Stimulated activated CD4-positive, alpha-beta T cell treated with anti-CD3 and anti-CD28 coated beads, Interleukin-4, amount 100 ng/mL, for 24 hours (primary cell): Measurements from ENCODE around the gene TMBIM1.
"Not testable (repeated sequence)": the region's sequence is repeated elsewhere in the genome, so short reads cannot be mapped to it uniquely, and the experiment has no call there.

ENCODE experiments used
- DNase-seq: peaks from one replicate; pipeline ENCODE4 v3.0.0-alpha.2; 2020

The TMBIM1 gene

DNA sequence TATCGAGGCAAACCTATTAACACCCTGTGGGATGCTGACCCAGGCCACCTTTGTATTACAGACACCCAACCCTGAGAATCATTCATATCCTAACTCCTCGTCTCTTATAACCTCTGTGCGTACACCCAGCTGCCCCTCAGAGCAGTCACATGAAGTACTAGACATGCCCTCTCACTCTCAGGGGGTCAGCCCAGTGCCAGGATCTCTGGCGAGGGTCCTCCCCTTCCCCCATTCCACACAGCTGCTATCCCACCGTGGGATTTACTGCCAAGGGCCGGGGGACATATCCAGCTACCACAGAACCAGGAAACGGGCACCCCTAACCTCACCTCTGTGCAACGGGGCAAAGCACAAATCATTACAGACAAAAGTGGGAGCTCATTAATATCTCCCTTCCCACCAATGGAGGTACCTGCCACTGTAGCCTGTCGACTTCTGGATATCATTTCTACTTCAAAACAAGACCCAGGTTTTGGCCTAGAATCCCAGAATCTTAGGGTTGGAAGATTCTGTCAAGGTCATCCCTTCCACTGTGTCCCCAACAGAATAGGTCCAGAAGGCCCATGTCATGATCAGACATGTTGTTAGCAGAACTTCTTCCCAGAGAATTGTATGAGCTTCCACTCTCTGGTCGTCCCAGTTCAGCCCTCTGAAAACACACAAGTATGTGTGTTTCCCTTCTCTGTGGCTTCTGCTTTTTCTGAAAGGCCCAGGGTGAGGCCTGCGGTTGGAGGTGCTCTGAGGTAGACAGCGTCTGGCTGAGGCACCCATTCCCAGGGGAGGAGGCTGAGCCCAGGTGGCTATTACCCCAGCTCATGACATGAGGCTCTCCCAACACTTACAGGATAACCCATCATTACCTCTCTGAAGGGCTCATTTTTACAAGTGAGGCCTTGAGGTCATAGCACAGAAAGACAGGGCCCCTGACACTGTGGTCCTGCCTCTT is 1.7 kb downstream of the TMBIM1 start:
- DNase-seq = peak; percentile 42

DNA sequence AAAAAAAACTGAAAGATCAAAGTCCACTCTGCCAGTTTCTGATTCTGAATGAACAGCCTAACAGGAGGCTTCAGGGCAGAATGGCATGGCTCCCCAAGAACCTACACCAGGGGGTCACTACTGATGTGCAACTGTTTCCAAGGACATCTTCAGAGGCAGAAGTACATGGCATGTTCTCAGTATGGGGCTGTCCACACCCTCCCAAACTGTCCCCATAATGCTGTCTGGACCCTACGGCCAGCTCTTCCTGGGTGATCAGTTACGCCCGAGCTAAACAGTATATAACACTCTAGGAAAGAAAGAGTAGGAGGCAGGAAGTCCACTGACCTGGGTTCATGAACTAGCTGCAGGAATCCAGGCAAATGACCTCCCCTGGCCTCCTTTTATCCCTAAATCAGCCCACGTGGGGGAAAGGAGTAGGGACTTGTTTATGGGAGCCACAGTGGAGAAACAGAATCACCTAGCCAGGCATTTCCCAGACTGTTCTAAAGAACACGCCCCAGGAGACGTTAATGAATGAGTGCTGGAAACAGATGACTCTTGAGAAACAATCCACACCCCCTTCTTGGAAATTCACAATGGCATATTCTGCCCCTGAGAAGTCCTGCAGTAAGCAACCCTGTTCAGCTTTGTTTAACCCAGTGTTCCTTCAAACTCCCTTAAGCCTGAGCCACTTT is 2.5 kb downstream of the TMBIM1 start:
- no peak for DNase-seq

DNA sequence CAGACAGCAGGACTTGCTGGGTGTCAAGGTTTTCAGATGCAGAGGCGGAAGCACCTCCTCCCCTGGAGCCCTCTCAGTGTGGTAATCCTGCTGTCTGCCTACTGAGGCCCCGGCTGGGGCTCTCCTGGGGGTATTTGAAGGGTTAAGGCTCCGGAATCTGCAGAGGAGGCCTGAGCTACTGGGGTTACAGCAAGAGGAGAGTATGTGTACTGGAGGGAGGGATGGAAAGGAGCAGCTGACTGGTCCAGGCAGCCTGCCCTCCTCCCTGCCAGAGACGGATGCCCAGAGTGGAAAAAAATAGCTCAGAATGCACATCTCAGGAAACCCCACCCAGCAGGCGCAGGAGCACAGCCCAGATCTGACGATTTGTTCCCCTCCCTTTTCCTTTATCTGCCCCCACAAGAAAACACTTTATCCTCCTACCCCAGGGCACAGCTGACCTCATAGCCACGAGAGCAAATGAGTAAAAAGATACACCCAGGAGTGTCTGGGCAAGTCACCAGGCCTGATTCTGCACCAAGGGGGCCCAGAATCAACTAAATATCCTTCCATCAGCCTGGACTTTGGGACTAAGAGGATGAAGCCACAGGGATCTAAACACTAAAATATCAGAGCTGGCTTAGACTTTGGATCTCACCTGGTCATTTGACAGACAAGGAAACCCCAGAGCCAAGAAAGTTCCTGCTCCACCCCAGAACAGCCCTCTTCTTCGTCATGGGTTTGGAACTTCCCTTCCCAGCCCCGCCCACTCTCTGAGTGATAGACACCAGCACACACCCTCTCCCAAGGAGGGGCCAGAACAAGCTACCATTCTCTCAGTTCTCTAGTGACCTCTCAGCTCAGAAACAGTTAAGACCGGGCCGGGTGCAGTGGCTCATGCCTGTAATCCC is 5.5 kb downstream of the TMBIM1 start:
- DNase-seq = peak; percentile 83

- no peak for DNase-seq
These were observed 6.7 kb downstream of the TMBIM1 start for GRCh38 chr2:218285604-218286003.

- peak; percentile 73 for DNase-seq
These were observed 8.0 kb downstream of the TMBIM1 start for GRCh38 chr2:218284106-218284811.

DNA sequence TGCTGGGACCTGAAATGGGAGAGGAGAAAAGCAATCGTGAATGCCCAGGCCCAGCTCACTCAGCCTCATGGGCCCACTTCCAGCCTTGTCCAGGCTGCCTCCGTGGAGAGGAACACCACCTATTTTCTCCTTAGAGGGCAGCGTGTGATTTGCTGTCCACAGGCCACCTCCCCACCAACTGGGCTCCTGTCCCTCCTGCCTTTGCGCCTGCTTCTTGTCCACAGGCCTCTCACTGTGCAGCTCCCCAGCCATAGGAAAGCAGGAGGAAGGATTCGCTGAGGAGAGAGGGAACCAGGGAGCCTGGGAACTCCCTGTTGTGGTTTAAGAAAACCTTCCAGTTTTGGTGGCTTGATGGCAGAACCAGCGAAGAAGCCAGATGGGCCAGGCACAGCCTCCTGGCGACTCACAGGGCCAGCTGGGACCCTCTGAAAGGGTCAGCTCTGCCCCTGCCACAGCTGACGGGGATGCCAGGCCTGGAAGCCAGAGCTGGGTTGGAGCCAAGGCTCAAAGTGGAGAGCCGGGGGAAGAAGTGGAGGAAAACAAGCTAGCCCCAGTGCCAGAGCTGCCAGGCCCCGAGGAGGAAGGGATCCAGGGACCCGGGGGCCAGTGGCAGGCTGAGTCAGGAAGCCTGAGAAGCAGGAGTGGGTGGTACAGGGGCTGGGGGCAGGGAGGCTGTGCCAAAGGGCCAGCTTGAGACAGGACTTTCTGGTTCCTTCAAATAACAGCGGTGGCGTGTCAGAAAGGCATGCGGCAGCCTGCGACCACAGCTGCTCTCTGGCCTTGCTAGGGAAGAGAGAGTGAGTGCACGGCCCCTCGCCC is 9.9 kb downstream of the TMBIM1 start:
- no peak for DNase-seq

- DNase-seq = no peak
These were observed 10.9 kb downstream of the TMBIM1 start for GRCh38 chr2:218281449-218281848.

DNA sequence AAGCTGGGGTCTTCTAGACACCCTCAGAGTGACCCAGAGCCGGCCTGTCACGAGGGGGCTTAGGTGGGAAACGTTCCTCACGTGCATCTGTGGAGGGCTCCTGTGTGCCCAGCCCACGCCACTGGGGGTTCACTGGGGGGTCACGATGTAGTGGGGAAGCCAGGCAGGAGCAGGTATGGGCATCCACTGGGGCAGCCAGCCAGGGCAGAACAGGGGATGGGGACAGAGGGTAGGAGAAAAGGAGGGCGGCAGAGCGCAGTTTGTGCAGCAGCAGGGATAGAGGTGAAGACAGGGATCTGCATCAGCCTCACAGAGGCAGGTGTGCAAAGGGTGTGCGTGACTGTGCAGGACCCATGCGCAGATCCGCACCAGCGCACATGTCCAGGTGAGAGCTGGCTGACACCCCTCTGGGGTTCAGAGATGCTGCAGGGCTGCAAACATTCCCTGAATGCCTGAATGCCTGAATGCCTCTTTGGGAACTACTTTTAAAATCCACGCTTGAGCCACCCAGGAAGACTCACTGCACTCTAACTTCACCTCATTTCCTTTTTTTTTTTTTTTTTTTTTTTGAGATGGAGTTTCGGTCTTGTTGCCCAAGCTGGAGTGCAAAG is 11.9 kb downstream of the TMBIM1 start:
- DNase-seq = no peak

- no peak for DNase-seq
These were observed 13.6 kb downstream of the TMBIM1 start for GRCh38 chr2:218278531-218279360.

GRCh38 chr2:218277921-218278320 is 14.4 kb downstream of the TMBIM1 start:
- DNase-seq = no peak

GRCh38 chr2:218276986-218277755 is 15.1 kb downstream of the TMBIM1 start:
- DNase-seq = no peak

- no peak for DNase-seq
These were observed 16.8 kb downstream of the TMBIM1 start for GRCh38 chr2:218275371-218276072.

GRCh38 chr2:218274586-218274985 is 17.7 kb downstream of the TMBIM1 start:
- DNase-seq = no peak

DNA sequence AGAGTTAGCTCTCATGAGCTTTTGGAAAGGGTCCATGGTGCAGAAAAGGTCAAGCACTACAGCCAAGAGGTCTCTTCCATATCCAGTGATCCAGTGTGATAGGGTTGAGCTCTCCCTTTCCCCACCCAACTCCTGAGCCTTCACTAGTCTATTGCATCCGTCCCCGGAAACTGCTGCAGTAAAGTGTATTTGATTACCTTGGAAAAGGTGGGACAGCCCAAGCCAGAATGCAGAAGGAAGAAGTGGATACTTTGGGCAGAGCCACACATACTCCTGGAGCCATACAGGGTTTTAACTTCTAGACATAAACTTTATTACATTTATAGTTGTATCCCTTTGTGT is 18.4 kb downstream of the TMBIM1 start:
- DNase-seq = no peak

DNA sequence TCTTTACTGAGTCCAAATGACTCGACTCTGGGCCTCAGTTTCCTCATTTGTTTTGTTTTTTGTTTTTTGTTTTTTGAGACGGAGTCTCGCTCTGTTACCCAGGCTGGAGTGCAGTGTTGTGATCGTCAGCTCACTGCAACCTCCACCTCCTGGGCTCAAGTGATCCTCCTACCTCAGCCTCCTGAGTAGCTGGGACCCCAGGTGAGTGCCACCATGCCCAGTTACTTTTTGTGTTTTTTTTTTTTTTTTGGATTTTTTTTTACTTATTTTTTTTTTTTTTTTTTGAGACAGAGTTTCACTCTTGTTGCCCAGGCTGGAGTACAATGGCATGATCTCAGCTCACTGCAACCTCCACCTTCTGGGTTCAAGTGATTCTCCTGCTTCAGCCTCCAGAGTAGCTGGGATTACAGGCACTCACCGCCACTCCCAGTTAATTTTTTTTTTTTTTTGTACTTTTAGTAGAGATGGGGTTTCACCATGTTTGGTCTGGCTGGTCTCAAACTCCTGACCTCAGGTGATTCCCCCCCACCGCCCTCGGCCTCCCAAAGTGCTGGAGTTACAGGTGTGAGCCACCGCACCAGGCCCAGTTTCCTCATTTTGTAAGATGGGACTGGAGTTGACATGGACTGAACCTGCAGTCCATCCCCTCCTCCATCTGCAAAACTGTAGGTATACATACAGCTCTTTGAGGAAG is 18.9 kb downstream of the TMBIM1 start:
- not testable (repeated sequence) for DNase-seq

DNA sequence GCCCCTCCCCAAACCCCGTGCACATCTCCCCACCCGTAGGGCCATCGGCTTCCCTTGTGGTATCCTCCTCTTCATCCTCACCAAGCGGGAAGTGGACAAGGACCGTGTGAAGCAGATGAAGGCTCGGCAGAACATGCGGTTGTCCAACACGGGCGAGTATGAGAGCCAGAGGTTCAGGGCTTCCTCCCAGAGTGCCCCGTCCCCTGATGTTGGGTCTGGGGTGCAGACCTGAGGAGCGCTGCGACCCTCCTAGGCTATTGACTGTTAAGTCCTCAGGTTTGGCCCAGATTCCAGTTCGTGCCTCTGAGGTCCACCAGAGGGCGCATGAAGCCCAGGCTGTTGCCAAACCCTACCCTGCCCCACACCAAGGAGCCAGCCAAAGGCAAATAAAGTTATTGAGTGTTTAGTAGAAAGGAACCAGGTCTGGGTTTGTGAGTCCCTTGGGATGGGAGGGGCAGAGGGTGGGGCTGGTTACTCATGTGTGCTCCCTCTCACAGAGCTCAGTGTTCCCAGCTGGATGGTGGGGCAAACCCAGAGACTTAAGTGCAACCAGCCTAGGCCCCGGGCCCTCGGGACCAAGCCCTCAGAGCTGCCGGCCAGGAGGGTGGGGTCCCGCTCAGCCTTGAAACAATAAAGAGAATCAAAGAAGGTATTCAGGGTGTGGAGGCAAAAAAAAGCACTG is 19.6 kb downstream of the TMBIM1 start:
- peak; percentile 84 for DNase-seq

DNA sequence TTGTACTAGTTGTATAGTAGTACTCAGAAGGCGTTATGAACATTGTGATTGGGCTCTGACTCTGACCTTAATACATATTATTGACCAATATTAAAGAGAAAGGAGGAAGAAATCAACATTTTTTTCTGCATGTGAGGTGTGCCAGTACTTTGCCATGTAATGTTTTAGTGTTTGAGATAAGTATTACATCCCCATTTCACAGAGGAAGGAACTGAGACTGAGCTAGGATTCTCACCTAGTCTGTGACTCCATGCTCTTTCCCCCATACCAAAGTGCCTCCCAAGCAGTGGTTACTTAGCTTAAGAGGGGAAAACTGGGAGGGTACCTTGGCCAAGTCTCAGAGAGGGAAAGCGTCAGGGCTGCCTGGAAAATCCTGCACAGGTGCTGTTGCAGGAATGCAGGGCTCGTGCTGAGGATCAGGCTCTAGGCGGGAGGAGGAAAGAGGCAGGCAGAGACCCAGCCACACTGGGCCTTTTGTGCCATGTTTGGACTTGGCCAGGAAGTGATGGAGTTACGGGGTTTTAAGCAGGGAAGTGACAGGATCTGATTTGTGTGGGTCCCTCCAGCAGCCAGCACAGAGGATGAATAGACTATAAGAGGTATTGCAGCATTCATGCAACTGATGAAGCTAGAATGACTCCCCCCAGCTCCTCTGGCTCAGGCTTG is 20.3 kb downstream of the TMBIM1 start:
- DNase-seq = no peak
